Sigmoid colon (tissue), 4 donors: Measurements from ENCODE around the gene ITPR1.

Experiments
- EP300 ChIP-seq, 4 donors: sonication (generic); formaldehyde crosslinking; IDR thresholded peaks; one replicate each; pipeline ENCODE4 v1.6.1; 2017; ENCODE audit warnings: antibody characterized with exemption in 4 of 4
- POLR2A ChIP-seq, 2 donors: fragments of 450-650 bp; IDR thresholded peaks; one replicate each; pipeline ENCODE4 v1.6.1; 2016; ENCODE audit warnings: antibody characterized with exemption in 2 of 2, mild to moderate bottlenecking in 2 of 2, moderate library complexity in 2 of 2
- POLR2AphosphoS5 ChIP-seq, 4 donors: sonication (generic); formaldehyde crosslinking; IDR thresholded peaks; one replicate each; pipeline ENCODE4 v1.6.1; 2017; ENCODE audit warnings: antibody characterized with exemption in 4 of 4
- TF ChIP-seq, protein P1 (sequence below), 4 experiments: fragments of 450-650 bp in 3 of 4; fragments of 200-600 bp in 1 of 4; IDR thresholded peaks; one replicate each; pipeline ENCODE4 v1.5.1; 2016 to 2019; ENCODE audit warnings: antibody characterized with exemption in 4 of 4, mild to moderate bottlenecking in 3 of 4, moderate library complexity in 2 of 4

DNA sequence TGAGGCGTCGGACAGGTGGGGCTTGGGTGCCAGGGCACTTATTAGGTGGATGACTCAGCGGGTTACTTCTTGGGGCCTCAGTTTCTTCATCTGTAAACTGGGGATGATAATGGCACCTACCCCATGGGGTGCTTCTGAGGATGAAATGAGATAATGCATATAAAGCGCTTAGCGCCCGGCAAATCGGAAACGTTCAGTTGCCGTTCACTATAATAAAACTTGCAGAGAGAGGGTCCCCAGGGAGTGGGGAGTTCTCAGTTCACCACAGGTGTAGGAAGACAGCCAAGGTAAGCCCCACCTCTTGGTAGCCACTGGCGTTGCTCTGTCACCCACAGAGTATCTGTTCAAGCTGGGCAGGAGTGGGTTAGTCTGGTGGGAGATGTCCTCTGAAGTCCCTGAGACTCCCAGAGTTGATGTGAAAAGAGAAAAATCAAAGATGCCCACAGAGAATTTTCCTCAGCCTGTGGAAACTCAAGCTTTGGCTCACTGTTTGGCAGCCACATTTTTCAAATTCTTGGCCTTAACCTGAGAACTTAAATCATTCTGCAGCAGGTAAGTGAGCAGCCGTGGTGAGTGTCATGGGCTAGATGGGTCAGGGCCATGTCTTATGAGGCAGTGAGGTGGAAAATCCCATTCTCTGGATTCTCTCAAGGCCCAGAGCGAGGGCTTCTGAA lies 264.6 kb downstream of the ITPR1 start:
- TF ChIP-seq, protein P1, sequence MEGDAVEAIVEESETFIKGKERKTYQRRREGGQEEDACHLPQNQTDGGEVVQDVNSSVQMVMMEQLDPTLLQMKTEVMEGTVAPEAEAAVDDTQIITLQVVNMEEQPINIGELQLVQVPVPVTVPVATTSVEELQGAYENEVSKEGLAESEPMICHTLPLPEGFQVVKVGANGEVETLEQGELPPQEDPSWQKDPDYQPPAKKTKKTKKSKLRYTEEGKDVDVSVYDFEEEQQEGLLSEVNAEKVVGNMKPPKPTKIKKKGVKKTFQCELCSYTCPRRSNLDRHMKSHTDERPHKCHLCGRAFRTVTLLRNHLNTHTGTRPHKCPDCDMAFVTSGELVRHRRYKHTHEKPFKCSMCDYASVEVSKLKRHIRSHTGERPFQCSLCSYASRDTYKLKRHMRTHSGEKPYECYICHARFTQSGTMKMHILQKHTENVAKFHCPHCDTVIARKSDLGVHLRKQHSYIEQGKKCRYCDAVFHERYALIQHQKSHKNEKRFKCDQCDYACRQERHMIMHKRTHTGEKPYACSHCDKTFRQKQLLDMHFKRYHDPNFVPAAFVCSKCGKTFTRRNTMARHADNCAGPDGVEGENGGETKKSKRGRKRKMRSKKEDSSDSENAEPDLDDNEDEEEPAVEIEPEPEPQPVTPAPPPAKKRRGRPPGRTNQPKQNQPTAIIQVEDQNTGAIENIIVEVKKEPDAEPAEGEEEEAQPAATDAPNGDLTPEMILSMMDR (IDR thresholded peaks at IDR 0.05): no peak
- TF ChIP-seq EP300 (IDR thresholded peaks at IDR 0.05) (no peak), POLR2AphosphoS5 (IDR thresholded peaks at IDR 0.05) (peak in 1 of 4 donors; percentile 18), POLR2A (IDR thresholded peaks at IDR 0.05) (no peak)
